NCI-H446 treated with DMSO at 0.1 percent for 48 hours (cell line): Measurements from ENCODE around the gene DRD2.

Experiments
- DNase-seq: peaks from one replicate; lab custom pipeline; 2025; lab: John Stamatoyannopoulos, UW

DRD2 gene

GRCh38 chr11:113484223-113484622 is 9.0 kb upstream of the DRD2 start:
- no peak for DNase-seq

DNA sequence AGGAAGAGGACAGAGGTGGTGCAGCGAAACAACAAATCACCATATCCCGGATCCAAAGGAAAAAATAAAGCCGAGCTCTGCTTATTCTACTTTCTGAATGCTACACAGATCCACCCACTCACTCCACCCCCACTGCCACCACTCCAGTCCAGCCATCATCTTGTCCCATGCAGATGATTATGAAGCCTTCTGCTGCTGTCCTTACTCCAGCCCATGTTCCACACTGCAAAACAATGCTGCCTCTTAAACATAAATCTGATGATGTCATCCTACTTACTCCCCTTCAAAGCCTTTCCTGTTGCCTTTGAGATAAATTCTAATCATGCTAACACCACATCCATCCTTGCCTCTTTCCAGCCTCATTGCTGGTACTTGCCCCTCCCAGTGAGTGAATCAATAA is 6.5 kb upstream of the DRD2 start:
- DNase-seq = no peak

- DNase-seq = no peak
Measured at GRCh38 chr11:113481226-113481625, 6.0 kb upstream of the DRD2 start.

- DNase-seq = peak; percentile 41
Measured at GRCh38 chr11:113477321-113477720, 2.1 kb upstream of the DRD2 start.

DNA sequence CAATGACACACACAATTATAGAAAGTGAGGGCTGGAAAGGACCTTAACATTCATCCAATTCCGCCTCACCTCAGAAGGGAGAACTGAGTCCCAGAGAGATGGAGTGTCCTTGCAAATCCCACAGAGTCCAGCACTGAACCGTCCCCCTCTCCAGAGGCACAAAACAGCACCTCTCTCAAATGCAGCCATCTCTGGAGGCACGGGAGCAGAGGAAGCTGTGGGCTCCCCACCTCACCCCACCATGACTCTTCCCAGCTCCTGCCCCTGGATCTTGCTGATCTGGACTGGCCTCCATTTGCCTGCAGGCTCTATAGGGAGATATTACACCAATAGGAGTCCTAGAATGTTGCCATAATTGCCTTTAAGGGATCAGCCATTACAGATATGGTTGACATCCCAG is 1.4 kb upstream of the DRD2 start:
- DNase-seq = no peak

DNA sequence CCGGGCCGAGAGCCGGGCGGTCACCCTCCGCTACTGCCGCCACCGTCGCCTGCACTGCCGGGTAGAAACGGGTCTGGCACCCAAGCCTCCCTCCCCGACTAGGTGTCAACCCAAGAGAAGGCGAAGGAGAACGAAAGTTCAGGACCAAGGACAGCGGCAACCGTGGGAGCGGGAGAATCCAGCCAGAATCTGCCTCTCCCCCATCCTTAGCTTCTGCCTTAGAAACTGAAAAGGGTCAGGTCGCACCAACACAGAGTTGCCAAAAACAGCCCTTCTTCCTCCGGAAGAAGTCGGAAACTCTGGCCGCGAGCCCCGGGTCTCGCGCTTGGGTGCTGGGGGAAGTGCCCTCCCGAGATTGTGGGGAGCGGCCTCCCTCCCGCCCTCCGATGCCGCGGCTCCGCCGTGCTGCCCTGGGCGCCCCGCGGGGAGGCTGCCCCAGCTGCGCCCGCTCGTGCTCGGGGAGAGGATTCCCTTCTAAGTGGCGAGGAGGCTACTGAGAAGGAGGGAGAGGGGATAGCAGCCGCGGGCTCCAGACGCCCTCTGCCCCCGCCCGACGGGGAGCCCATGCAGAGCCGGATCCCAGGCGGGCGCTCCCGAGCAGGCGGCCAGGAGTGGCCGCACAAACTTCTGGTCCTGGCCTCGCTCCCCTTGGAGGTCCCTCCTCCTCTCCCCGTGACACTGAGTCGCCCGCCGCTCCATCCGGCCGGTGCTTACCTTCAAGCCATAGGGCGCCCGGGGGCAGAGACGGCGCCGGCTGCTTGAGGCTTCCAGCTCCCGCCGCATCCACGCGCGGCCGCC is 637 bp downstream of the DRD2 start:
- DNase-seq = no peak

DNA sequence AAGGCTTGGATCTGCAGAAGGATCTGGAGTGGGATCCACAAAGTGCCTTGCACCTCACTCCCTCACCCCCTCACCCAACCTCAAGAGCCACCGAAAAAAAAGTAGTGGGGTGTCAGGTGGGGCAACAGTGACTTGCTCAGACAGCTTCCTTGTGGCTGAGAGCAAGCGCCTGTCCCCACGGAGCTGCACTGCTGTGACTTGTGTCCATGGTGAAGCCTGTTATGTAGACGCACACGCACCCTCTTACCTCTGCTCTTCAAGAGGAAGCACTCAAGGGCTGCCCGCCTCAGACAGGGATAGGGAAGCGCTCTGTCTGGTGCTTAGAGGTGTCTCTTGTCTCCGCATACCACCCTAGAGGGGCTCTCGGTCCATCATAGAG is 1.2 kb downstream of the DRD2 start:
- DNase-seq = no peak

GRCh38 chr11:113472471-113472870 is 2.7 kb downstream of the DRD2 start:
- no peak for DNase-seq

DNA sequence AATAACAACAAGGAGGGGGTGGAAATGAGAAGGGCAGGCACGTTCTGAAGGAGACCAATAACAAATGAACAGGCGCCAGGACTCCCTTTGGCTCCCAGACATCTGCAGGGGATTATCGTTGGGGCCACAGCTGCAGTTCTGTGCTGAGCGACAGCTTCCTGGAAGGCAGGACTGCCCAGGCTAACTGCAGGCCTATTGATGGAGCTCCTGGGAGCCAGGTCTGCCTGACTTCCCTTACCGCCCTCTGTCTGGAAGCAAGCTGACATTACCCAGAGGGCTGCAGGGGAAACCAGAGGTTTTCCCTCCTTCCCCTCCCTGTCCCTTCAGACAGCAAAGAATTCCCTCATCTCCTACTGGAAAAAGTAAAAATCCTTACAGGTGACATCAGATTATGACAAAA is 5.0 kb downstream of the DRD2 start:
- DNase-seq = no peak

DNA sequence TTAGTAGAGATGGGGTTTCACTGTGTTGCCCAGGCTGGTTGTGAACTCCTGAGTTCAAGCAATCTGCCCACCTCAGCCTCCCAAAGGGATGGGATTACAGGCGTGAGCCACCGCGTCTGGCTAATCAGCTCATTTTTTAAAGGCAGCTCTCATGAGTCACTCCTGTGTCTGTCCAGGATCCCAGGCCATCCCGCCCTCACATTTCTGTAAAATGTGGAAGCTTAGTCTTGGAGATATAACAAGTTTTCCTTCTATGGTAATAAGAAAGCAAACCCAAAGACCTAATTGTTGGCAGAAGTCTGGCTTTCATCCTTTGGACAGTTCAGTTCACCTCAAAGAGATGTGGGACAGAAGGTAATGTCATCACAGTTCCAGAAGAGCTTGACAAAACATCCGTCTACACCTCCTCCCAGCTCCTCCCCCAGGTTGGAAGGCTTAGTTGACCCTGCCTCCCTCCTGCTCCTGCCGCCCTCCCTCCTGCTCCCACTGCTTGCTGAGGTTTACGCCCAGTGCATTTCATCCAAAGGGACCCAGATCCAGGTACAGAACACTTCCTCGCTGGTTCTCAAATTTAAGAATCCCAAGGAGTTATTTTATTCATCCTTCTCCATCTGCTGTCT is 6.4 kb downstream of the DRD2 start:
- DNase-seq = no peak

DNA sequence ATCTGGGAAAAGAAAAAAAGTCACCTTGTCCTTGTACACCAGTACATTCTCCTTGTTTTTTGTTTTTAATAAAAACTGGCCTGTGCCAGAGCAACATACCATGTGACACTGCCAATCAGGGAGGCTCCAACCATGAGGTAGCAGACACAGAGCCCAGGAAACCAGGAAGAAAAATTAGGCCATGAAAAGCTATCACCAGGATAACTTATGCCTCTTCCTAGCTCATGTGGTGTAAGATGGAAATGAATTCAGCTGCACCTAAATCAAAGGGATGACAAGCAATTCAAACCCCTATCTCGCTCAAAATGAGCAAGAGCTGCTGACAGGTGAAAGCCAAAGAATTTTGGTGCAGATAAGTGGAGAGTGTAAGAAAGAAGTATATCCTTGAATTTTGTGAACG is 7.7 kb downstream of the DRD2 start:
- no peak for DNase-seq

- no peak for DNase-seq
Measured at GRCh38 chr11:113465786-113466185, 9.4 kb downstream of the DRD2 start.

DNA sequence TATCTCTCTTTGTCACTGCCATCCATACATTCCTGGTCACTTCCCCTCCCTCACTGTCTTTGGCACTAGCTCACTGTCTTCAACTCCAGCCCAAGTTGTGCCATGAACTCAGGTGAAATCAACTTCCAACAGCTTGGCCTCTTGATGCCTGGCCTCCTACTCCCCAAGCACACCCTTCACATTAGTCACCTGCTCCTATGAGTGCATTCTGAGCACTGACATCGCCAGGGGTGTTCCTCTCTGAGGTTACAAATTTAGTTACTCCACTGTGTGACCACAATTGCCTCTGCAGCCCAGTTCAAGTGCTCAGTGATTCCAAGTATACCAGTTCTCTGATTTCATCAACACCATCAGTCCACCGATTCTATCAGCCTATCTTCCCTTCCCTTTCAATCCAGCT is 10.8 kb downstream of the DRD2 start:
- DNase-seq = no peak

- DNase-seq = no peak
Measured at GRCh38 chr11:113462830-113463229, 12.4 kb downstream of the DRD2 start.

DNA sequence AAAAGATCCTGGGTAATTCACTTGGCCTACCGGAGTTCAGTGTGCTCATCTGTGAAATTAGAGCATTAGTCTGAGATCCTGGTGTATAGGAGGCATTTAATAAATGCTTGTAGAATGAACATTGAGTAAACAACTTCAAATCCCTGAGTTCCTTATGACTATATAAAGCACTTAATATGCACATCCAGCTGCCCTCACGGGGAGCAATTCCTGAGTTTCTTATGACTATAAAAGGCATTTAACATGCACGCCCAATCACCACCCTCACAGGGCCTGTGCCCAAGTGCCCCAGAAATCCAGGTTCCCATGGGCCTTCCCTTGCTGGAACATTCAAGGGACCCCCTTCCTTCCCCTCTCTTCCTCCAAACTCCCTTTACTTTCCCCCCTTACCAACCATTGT is 13.6 kb downstream of the DRD2 start:
- no peak for DNase-seq

- DNase-seq = no peak
Measured at GRCh38 chr11:113460469-113460868, 14.7 kb downstream of the DRD2 start.

GRCh38 chr11:113458189-113458588 is 17.0 kb downstream of the DRD2 start:
- DNase-seq = no peak

DNA sequence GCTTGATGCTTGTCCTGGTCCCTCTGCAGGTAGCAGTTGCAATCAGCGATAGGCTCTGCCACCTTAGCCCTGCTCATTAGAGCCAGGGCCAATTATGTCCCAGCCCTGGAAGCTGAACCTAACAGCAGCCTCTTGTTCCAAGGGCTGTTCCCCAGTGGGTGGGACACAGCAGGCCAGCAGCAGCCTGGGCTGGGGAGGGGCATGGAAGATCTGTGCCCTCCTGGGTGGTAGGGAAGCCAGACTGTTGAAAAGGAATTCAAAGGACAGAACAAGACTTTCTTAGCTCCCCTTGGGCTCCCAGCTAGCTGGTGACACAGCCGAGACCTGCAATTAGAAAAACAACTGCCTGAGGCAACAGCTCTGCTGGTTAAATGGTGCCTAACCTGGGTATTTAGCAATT is 17.4 kb downstream of the DRD2 start:
- DNase-seq = no peak

DNA sequence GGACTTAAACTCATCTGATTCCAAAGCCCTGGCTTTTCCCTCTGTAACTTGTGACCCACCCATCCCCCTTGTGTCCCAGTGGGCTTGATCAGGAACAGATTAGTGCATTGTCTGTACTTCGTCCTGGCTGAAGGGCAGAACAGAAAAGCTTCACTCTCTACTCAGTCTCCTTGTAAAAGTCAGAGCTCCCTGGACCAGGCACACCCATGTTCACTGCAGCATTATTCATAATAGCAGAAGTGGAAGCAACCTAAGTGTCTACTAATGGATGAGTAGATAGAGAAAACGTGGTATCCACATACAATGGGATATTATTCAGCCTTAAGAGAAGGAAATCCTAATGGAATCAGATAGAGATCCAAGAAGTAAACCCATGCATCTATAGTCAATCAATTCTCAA is 20.7 kb downstream of the DRD2 start:
- no peak for DNase-seq

DNA sequence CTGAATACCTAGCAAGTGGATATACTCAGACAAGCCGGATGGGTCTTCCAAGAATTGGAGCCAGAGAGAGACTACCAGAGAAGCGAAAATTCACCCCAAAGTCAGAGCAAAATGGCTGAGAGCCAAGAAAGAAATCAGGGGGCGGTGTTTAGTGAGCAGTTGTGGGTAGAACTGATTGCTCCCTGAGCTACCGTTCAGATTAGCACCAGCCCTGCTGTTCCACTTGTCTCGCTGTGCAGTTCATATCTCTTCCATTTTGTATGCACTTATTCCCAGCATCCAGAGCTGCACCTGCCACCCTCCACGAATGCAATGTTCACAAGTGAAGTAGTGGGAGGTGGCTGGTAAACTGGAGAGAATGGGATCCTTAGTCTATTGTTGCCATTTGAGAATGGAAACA is 25.5 kb downstream of the DRD2 start:
- no peak for DNase-seq

DNA sequence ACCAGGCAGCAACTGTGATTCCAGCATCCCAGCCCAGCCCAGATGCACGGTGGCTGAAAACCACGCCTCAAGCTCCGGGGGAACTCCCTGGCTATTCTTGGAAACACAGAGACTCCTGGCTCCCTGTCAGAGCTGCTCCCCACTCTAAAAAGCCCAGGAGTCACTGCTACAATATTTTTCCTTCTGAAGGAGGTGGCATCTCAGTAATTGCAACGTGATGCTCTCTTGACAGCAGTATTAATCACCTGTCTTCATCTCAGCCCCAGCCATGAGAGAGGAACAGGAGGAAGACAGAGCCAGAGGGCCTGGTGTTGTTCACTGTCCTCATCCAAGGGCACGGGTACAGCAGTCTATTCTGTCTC is 26.9 kb downstream of the DRD2 start:
- no peak for DNase-seq

DNA sequence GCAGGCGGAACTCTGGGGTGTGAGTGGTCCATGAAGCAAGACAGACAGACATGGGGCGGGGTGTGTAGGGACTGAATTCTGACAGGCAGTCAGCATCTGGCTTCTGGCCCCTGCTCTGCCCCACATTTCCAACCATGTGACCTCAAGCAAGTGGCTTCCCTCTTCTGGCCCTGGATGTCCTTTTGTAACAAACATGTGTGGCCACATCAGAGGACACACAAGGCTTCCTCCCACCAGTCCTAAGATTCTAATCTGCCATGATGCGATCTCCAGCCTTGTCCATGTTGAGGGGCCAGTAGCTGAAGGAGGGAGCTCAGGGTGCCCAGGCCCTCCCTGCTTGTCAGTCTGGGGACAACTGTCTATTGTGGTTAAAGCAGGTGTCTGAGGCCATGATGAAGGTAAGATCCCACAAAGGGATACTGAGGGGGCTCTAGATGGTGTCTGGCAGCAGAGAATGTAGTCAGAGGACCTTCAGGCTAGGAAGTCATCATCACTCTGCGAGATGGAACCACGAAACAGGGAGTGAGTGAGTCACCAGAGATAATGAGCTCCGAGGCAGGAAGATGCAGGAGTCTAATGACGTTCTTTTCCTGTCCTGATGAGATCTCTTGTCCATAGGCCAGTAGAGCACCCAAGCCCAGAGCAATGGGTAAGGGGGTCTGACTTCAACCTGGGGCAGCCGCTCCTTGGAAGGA is 27.4 kb downstream of the DRD2 start:
- no peak for DNase-seq

DNA sequence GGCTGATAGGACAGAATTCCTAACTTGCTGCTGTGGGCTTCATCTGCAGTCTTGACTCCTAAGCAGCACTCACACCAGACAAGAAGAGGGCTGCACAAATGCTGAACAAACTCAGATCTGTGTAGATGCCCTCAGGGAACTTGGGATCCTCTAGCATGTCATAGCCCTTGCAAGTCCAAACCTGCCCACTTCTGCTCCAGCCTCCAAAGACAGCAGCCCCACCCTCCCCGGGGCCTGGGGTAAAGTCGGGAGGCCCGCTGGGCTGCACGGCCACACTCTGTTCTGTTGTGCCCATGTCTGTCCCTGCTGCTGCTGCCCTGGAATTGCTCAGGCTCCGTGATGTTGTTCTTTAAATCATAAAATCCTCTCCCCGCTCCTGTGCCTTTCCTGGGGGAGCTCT is 28.3 kb downstream of the DRD2 start:
- no peak for DNase-seq

GRCh38 chr11:113446112-113446511 is 29.1 kb downstream of the DRD2 start:
- DNase-seq = no peak
